Renal pelvis (tissue), 12 donors: ENCODE measurements around the gene SSX4B. TPM values are rescaled to one million over a fixed set of nuclear protein-coding genes. Genes with fewer than 3 reads are reported as not detected.
"Not testable (repeated sequence)": the region's sequence is repeated elsewhere in the genome, so short reads cannot be mapped to it uniquely, and the experiment has no call there.

ENCODE experiments used
- DNase-seq: peaks from one replicate; pipeline ENCODE4 v3.0.0-alpha.2; 2013
- long read RNA-seq, 16 experiments: transcript quantifications; one replicate each; lab custom pipeline, GENCODE V29; 2026
- polyA plus RNA-seq, 3 donors: library from polyadenylated mRNA; unstranded; fragments of 120-200 nt; gene quantifications; one replicate each; pipeline ENCODE4 v1.2.1, GENCODE V29; 2013; ENCODE audit not compliant: insufficient read length in 3 of 3

SSX4B gene
- polyA plus RNA-seq: not detected
- long read RNA-seq, donor 1: 0 reads
- long read RNA-seq, donor 2: 0 reads
- long read RNA-seq, donor 3: 0 reads
- long read RNA-seq, donor 4: 0 reads
- long read RNA-seq, donor 5: 0 reads
- long read RNA-seq, donor 6: 0 reads
- long read RNA-seq, donor 7: 0 reads
- long read RNA-seq, donor 8: 0 reads
- long read RNA-seq, donor 9: 0 reads
- long read RNA-seq, donor 10: 0 reads
- long read RNA-seq, donor 11: 0 reads
- long read RNA-seq, donor 12: 0 reads
- long read RNA-seq, donor 13: 0 reads
- long read RNA-seq, donor 14: 0 reads
- long read RNA-seq, donor 15: 0 reads
- long read RNA-seq, donor 16: 0 reads

DNA sequence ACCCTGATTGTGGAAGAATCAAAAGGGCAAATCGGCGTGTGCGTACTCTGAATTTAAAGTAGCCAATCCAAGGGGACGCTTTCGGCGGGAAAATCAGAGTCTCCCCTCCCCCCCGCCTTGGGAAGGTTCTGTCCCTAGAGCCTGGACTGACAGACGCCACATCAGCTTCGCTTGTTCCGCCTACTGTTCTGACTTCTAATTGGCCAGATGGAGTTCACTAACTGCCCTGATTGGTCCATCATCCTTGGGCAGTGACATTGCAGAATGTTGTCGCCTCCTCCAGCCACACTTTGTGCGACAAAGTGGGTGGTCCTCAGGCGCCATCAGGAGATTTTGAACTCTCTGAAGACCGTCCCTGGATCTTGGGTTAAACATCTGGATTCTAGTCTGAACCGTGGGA is at the start of gene SSX4B:
SSX4B (minus strand) TSS at position 101 of the 400 bp plus-strand sequence. CDS start 588 bp downstream, outside the sequence.
- DNase-seq: not testable (repeated sequence)

GRCh38 chrX:48460606-48461005 is 48.8 kb upstream of the SSX4B start:
- no peak for DNase-seq

DNA sequence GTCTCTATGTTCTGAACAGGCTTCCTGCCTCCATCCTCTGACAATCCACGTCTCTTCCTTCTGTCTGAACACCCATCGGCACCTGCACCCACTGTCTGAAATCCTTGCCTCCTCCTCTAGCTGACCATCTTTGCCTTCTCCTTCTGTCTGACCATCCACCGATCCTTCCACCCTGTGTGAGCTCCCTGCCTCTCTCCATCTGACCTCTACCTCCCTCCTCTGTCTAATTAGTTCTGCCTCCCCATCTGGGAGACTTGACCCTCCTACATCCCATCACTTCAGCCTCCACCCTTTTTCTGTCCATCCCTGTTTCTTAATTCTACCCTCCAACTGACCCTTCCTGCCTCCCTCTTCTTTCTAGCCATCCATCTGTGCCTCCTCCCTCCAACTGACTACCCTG is 48.3 kb upstream of the SSX4B start:
- DNase-seq: no peak

DNA sequence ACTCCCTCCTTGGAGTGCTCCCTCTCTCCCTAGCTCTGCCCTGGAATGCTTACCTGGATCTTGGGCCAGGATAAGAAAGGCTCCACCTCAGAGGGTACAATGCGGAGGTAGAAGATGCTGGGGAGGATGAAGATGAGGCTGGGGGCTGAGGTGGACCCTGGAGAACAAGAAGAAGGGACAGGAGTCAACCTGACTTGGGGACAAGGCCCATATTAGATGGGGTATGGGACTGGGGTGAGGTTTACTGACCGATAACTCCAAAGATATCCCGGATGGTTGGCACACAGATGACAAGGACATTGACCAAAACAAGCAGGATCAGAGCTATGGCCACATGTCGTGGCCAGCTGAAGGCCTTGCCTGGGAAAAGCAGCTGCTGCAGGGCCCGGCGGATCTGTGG is 47.7 kb upstream of the SSX4B start:
- no peak for DNase-seq

GRCh38 chrX:48458711-48459110 is 47.0 kb upstream of the SSX4B start:
- DNase-seq: no peak

- no peak for DNase-seq
Observed at GRCh38 chrX:48456628-48457331, 45.0 kb upstream of the SSX4B start.

- DNase-seq: no peak
Observed at GRCh38 chrX:48451708-48452107, 39.9 kb upstream of the SSX4B start.

DNA sequence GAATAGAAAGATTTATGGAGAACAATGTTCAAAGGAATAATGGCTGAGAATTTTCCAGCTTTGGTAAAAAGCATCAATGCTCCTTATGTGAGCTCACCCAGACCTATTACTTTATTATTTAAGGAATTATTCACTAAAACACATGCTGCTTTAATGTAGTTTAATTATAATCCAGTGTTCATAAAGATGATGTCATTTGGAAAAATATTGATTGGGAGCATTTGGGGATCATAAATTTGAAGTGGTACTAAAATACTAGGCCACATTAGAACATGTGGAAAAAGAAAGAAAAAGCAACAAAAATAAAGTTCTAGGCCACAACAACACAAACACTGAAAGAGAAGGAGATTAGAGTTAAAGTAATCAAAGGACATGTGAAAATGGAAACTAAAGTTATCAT is 38.3 kb upstream of the SSX4B start:
- no peak for DNase-seq

DNA sequence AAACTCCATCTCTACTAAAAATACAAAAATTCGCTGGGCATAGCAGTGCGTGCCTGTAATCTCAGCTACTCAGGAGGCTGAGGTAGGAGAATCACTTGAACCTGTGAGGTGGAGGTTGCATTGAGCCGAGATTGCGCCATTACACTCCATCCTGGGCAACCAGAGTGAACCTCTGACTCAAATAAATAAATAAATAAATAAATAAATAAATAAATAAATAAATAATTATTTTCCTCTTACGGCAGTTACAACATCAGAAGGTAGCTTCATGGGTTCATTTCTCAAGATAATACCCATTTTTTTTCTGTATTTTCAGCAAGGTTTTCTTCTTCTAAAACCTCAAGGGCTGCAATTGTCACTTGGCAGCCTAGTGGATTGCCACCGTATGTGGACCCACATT is 35.4 kb upstream of the SSX4B start:
- not testable (repeated sequence) for DNase-seq

DNA sequence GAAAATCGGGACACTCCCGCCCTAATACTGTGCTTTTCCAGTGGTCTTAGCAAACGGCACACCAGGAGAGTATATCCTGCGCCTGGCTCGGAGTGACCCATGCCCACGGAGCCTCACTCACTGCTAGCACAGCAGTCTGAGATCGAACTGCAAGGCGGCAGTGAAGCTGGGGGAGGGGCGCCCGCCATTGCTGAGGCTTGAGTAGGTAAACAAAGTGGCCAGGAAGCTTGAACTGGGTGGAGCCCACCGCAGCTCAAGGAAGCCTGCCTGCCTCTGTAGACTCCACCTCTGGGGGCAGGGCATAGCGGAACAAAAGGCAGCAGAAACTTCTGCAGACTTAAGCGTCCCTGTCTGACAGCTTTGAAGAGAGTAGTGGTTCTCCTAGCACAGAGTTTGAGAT is 22.0 kb upstream of the SSX4B start:
- DNase-seq: not testable (repeated sequence)

GRCh38 chrX:48430166-48430565 is 18.4 kb upstream of the SSX4B start:
- not testable (repeated sequence) for DNase-seq

GRCh38 chrX:48429606-48430005 is 17.8 kb upstream of the SSX4B start:
- DNase-seq: not testable (repeated sequence)

DNA sequence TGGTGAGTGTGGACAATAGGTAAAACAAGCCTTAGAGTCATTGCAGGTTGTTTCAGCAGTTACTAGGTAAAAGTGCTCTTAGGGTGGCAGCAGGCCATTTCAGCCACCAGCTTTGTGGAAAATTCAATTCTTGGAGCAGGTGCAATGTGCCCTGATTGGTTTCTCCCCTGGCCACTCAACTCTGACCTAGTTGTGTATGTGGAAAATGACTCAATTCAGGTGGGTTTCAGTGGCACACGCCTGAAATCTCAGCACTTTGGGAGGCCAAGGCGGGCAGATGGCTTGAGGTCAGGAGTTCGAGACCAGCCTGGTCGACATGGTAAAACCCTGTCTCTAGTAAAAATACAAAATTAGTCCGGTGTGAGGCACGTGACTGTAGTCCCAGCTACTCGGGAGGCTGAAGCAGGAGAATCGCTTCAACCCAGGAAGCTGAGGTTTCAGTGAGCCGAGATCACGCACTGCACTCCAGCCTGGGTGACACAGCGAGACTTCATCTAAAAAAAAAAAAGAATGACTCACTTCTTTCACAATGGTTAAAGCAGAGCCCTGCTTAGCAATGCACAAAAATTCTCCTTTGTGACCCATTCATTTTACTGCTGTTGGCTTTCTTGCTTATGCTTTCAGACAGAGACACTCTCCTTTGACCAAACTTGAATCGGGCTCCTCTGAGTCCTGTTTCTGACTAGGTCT is 15.4 kb upstream of the SSX4B start:
- not testable (repeated sequence) for DNase-seq

DNA sequence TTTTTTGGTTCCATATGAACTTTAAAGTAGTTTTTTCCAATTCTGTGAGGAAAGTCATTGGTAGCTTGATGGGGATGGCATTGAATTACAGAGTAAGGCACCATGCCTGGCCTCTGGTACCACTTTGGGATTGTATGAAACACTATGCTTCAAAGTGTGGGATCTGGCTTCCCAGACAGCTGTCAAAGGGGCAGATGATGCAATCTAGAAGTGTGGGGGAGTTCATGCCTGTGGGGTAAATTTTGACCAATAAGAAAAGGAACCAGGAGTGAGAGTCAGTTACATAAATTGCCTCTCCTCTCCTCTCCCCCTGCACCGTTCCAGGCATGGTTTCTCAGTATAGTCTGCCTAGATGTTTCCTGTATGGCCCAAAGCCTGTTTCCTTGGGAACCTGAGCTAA is 13.9 kb downstream of the SSX4B start:
- not testable (repeated sequence) for DNase-seq

GRCh38 chrX:48396931-48397330 is 14.8 kb downstream of the SSX4B start:
- DNase-seq: not testable (repeated sequence)

DNA sequence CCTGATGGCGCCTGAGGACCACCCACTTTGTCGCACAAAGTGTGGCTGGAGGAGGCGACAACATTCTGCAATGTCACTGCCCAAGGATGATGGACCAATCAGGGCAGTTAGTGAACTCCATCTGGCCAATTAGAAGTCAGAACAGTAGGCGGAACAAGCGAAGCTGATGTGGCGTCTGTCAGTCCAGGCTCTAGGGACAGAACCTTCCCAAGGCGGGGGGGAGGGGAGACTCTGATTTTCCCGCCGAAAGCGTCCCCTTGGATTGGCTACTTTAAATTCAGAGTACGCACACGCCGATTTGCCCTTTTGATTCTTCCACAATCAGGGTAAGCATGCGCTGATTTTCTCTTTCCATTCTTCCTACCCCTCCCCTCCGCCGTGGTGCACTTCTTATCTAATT is 28.5 kb downstream of the SSX4B start, which contains the start of gene SSX4:
SSX4 (plus strand) TSS at position 301 of the 400 bp plus-strand sequence. CDS start 515 bp downstream, outside the sequence.
- DNase-seq: not testable (repeated sequence)

DNA sequence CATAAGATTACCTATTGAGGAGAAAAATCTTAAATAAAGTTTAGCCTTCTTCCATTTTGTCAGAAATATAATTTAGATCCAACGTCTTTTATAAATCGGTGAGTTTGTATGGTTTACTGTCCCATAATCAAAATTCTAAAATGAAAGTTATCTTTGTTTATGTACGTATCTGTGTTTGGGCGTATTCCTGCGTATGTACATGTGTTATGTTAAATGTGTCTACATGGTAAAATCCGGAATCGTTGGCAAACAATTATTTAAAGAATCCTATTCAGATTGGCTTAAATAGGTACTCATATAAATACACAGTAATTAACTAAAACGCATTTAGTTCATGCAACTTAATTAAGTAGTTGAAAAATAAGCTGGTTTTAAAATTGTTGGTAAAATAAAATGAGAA is 41.4 kb downstream of the SSX4B start:
- DNase-seq: not testable (repeated sequence)

DNA sequence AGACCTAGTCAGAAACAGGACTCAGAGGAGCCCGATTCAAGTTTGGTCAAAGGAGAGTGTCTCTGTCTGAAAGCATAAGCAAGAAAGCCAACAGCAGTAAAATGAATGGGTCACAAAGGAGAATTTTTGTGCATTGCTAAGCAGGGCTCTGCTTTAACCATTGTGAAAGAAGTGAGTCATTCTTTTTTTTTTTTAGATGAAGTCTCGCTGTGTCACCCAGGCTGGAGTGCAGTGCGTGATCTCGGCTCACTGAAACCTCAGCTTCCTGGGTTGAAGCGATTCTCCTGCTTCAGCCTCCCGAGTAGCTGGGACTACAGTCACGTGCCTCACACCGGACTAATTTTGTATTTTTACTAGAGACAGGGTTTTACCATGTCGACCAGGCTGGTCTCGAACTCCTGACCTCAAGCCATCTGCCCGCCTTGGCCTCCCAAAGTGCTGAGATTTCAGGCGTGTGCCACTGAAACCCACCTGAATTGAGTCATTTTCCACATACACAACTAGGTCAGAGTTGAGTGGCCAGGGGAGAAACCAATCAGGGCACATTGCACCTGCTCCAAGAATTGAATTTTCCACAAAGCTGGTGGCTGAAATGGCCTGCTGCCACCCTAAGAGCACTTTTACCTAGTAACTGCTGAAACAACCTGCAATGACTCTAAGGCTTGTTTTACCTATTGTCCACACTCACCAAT is 43.9 kb downstream of the SSX4B start:
- not testable (repeated sequence) for DNase-seq

GRCh38 chrX:48359281-48359680 is 52.5 kb downstream of the SSX4B start:
- DNase-seq: not testable (repeated sequence)

GRCh38 chrX:48357681-48358080 is 54.1 kb downstream of the SSX4B start:
- no peak for DNase-seq

GRCh38 chrX:48356315-48357094 is 55.3 kb downstream of the SSX4B start, which contains the start of gene SSX3:
SSX3 (minus strand) TSS chrX:48356703; CDS start chrX:48355249, 1,454 bp downstream.
- not testable (repeated sequence) for DNase-seq
